Measurements from ENCODE around the gene GPC6.

Gene GPC6

DNA sequence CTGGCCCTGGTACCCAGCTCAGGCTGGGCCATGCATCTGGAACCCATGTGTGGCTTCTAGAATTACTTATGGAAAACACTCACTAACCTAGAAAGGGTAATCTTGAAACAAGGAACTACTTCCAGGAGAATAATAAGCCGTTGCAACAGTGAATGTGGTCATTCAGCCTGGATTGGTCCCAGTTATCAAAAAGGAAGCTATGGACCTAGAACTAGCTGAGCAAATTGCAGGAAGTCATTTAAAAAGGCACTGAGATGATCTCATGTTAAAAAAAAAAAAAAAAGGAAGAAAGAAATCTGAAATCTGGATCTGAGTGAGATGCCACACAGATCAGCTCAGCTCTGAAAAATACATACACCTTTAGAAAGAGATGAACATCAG is 1193.3 kb downstream of the GPC6 start:
- TF ChIP-seq, protein P1, sequence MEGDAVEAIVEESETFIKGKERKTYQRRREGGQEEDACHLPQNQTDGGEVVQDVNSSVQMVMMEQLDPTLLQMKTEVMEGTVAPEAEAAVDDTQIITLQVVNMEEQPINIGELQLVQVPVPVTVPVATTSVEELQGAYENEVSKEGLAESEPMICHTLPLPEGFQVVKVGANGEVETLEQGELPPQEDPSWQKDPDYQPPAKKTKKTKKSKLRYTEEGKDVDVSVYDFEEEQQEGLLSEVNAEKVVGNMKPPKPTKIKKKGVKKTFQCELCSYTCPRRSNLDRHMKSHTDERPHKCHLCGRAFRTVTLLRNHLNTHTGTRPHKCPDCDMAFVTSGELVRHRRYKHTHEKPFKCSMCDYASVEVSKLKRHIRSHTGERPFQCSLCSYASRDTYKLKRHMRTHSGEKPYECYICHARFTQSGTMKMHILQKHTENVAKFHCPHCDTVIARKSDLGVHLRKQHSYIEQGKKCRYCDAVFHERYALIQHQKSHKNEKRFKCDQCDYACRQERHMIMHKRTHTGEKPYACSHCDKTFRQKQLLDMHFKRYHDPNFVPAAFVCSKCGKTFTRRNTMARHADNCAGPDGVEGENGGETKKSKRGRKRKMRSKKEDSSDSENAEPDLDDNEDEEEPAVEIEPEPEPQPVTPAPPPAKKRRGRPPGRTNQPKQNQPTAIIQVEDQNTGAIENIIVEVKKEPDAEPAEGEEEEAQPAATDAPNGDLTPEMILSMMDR (IDR thresholded peaks at IDR 0.05; ENCODE audit: low read depth, low read length) = no peak
- H3K4me3 ChIP-seq (ENCODE audit: low read depth, low read length) = no peak overlapping the region

DNA sequence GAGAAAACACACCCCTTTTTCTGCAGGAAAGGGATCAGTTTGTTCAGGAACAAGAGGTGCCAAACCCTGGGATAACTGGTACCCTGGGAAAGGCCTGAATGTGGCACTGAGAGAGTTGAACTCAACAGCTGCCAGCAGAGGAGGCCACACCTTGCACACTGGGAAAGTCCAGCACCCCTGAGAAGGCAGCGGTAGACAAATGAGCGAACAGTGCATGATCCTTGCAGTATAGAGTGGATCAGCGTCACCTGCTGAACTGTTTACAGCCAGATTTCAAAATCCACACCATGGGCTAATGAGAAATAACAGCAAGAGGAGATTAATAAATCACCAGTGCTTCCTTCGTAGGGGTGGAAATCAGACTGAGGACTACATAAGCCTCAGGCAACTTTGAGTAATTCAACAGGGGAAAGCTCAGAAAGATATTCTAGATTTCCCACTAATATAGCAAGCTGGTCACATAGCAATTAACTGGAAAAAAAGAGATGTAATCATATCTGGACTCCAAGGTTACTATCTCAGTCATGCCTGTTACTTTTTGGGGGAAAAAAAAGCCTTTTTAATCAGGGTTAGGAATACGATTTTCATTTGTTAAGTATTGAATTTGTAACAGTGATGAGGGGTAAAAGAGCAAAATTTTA is 1200.8 kb downstream of the GPC6 start:
- TF ChIP-seq, protein P1 (IDR thresholded peaks at IDR 0.05; ENCODE audit: low read depth, low read length) = no peak
- no peak overlapping the region for H3K4me3 ChIP-seq (ENCODE audit: low read depth, low read length)

DNA sequence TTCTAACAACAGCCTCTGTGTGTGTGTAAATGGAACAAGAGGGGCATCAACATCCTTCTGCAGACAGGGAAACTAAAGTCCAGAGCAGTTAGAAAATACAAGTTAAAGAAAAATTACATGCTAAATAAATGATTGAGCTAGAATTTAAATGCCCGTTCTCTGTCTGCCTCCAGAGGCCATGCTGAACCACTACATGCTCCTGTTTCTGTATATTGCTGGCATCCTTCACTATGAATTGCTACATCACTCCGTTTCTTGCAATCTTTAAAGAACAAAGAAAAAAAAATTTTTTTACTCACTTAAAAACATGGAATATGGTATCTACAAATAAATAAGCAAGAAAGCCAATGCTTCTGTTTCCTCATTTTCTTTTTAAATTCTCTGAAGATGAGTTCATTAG is 1205.0 kb downstream of the GPC6 start:
- TF ChIP-seq, protein P1 (IDR thresholded peaks at IDR 0.05; ENCODE audit: low read depth, low read length) = no peak

DNA sequence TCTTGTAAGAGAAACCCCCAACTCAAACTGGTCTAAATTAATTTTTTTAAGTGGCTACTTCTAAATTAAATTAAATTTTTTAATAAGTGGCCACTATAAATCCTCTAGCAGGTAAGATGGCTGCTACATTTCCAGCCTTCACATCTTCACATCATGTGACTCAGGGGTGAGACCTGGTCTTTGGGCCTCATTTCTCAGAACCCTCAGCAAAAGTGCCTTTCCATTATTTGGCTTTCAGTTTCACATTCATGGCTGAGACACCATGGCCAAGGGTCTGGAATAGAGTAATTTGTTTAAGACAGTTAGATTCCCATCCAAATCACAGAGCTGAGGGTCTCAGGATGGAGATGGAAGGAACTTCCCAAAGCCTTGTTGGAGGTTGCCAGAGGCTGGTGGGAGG is 1205.4 kb downstream of the GPC6 start:
- TF ChIP-seq, protein P1 (IDR thresholded peaks at IDR 0.05; ENCODE audit: low read depth, low read length) = no peak
- H3K4me3 ChIP-seq (ENCODE audit: low read depth, low read length) = no peak overlapping the region

More for the DNA sequence above, 1205.0 kb downstream of the GPC6 start:
- H3K4me3 ChIP-seq (ENCODE audit: low read depth, low read length) = no peak overlapping the region

DNA sequence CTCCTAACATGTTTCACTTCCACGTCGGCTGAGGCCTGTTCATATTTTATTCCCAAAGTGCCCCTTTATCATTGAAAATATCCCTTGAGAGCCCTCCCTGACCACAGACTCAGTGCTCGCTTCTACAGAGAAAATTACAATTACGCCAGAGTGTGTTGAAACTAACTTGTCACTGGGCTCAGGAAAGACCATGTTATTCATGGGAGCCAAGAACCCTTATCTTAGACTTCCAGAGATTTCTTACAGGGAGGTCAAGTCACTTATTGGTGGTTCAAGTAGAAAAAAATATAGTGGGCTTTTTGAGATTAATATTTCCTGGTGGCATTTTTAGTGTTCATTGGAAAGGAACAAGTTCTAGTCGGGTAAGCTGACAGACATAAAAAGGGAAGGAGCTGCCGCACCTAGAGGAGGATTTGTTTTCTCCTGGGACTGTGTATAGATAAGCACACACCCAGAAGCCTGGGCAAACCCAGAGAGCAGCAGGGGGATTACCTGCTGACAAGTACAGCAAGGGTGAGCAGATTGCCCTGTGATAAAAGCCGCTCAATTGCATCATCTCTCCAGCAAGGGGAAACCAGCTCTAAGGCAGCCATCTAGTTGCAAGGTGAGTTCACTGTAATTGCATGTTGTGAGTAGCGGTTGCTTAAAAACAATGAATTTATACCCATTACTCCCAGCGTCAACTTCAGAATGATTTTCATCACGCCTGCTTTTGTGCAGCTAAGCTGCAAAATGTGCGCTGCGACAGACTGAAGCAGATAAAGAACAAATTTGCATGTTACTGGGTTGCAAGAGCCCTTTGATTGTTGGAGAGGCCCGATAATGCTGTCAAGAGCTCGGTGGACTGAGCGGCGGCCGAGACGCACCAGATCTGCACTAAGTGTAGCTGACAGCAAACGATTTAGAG is 1206.7 kb downstream of the GPC6 start:
- TF ChIP-seq, protein P1 (IDR thresholded peaks at IDR 0.05; ENCODE audit: low read depth, low read length) = no peak
- no peak overlapping the region for H3K4me3 ChIP-seq (ENCODE audit: low read depth, low read length)

DNA sequence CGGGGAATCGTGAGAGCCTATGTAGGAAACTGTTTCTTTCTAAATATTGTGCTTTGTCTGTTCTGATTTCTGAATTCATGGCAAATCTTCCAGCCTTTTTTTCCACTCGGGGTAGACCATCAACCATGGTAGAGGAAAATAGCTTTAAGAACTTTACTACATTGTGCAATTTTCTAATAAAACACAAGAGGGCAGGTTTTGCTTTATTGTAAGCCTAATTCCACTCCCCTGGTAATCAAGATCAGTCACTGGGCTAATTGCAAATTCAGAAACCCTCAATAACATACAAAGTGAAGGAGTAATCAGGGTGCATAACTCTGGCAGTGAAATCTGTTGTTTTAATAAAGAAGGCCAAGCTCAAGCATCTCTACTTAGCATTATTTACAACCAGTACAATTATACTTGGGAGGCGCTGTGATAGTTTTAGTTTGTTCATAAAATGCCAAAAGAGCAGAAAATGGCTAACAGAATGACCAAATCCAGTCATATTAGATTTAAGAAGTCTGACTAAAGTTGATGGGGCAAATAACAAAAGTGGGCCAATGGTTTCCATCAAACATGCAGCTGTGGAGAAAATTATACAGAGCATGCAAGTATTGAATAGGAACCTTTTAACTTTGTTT is 1209.1 kb downstream of the GPC6 start:
- TF ChIP-seq, protein P1 (IDR thresholded peaks at IDR 0.05; ENCODE audit: low read depth, low read length) = peak; percentile 33; the same call in 1 of the 2 replicates

More for the DNA sequence above, 1209.1 kb downstream of the GPC6 start:
- no peak overlapping the region for H3K4me3 ChIP-seq (ENCODE audit: low read depth, low read length)

Measured in WI38 (cell line).